Colonic mucosa (tissue), 4 donors: ENCODE results near the gene VEPH1. TPM values are rescaled to one million over a fixed set of nuclear protein-coding genes. Genes with fewer than 3 reads are reported as not detected.

ENCODE experiments used
- DNase-seq: peaks from one replicate; pipeline ENCODE4 v3.0.0-alpha.2; 2020
- H3K27ac ChIP-seq: fragments of 200-600 bp; one replicate; pipeline ENCODE4 v1.8.0; 2021
- H3K27me3 ChIP-seq: fragments of 200-600 bp; one replicate; pipeline ENCODE4 v1.8.0; 2021
- H3K36me3 ChIP-seq: fragments of 200-600 bp; one replicate; pipeline ENCODE4 v1.8.0; 2021
- H3K4me1 ChIP-seq: fragments of 200-600 bp; one replicate; pipeline ENCODE4 v1.8.0; 2021; ENCODE audit warnings: mild to moderate bottlenecking
- H3K4me3 ChIP-seq: fragments of 200-600 bp; one replicate; pipeline ENCODE4 v1.8.0; 2021
- H3K9ac ChIP-seq, 2 donors: one replicate each; pipeline ENCODE4 v1.7.0; 2013; ENCODE audit warnings: control low read depth in 2 of 2, low read depth in 2 of 2, low read length in 2 of 2
- H3K9me3 ChIP-seq: fragments of 200-600 bp; one replicate; pipeline ENCODE4 v1.8.0; 2021
- CTCF ChIP-seq: fragments of 200-600 bp; IDR thresholded peaks from one replicate; pipeline ENCODE4 v1.8.0; 2022; ENCODE audit warnings: antibody characterized with exemption, mild to moderate bottlenecking
- intact Hi-C: fragments of 100-400 bp; cut with DNase I; formaldehyde crosslinking; loops from one replicate; pipeline ENCODE4 v1.14.1; 2022
- total RNA-seq, 2 donors: library from RNA; stranded (reverse); fragmentation: NEBNext Ultra II Directional in 1 of 2; extraction: Animal tissue kit (Norgen Biotek cat#: 25700) in 1 of 2; gene quantifications; one replicate each; pipeline ENCODE4 v1.2.1, GENCODE V29; 2021
- donor health status: healthy.
- donor health status: DM: no; HTN: no; CAD: no.
- donor health status: DM: no; HTN: no; CAD: no.

VEPH1 gene
- total RNA-seq, 2 donors from 2014 or later = 1.3 to 2.7 TPM

DNA sequence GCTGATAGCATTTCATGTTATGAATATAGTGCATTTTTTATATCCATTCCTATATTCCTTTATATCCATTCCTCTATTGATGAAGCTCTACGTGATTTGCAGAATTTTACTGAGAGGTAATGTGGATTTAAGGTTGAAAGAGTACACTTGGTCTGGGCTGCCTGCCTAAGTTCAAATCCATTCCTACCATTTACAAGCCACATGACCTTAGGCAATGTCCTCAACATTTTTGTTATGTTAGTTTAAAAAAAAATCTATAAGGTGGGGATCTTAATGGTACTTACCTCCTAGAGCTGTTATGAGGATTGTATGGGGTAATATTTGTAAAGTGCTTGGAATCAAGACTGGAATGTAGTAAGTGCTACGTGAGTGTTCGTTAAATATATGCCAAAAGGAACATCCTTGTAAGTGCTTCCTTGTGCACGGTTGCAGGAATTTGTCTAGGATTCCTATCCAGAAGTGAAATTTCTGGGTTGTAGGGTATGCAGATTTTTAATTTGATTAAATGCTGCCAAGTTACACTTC is 11.2 kb upstream of the VEPH1 start:
- Histone ChIP-seq H3K9me3 (no peaks in the 10 kb centered on the region), H3K4me3 (no peak overlapping the region), H3K36me3 (no peaks in the 10 kb centered on the region), H3K4me1 (no peaks in the 10 kb centered on the region), H3K27me3 (no peaks in the 10 kb centered on the region), H3K27ac (no peak overlapping the region), H3K9ac (no peak overlapping the region)
- TF ChIP-seq CTCF = no peak
- no peak for DNase-seq
- intact Hi-C loops = no loop called here

- H3K4me3 ChIP-seq = no peak overlapping the region
- H3K27me3 ChIP-seq = no peaks in the 10 kb centered on the region
- H3K36me3 ChIP-seq = no peaks in the 10 kb centered on the region
- H3K9me3 ChIP-seq = no peaks in the 10 kb centered on the region
- intact Hi-C loops = no loop called here
- DNase-seq = no peak
- H3K4me1 ChIP-seq = no peaks in the 10 kb centered on the region
- H3K27ac ChIP-seq = no peak overlapping the region
- no peak for TF ChIP-seq CTCF
- no peak overlapping the region for H3K9ac ChIP-seq
Measured at GRCh38 chr3:157513585-157513984, 10.4 kb upstream of the VEPH1 start.

DNA sequence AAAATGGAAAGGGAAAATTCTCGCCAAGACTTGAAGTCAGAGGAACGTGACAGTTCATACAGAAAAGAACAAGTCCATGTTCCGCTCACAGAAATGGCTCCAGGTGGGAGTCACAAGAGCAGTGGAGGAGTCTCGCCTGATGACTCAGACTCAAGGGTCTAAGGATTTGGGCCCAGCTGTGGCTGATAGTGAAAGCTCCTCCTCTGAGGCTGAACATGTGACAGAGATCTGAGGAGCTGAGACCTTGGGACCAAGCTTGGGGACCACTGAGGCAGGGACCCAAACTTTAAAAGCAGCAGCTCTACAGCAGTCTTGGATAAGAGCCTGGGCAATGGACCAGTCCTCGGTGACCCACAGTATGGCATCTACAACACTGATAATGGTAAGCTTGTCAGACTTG is 9.3 kb upstream of the VEPH1 start:
- H3K9me3 ChIP-seq = no peaks in the 10 kb centered on the region
- H3K9ac ChIP-seq = no peak overlapping the region
- H3K36me3 ChIP-seq = no peaks in the 10 kb centered on the region
- H3K4me3 ChIP-seq = no peak overlapping the region
- TF ChIP-seq CTCF = no peak
- H3K27me3 ChIP-seq = no peaks in the 10 kb centered on the region
- intact Hi-C loops = no loop called here
- no peaks in the 10 kb centered on the region for H3K4me1 ChIP-seq
- no peak for DNase-seq
- H3K27ac ChIP-seq = no peak overlapping the region

GRCh38 chr3:157508461-157508860 is 5.2 kb upstream of the VEPH1 start:
- no peaks in the 10 kb centered on the region for H3K9me3 ChIP-seq
- H3K9ac ChIP-seq = no peak overlapping the region
- H3K27ac ChIP-seq = no peak overlapping the region
- DNase-seq = no peak
- no peaks in the 10 kb centered on the region for H3K4me1 ChIP-seq
- intact Hi-C loops = no loop called here
- H3K4me3 ChIP-seq = no peak overlapping the region
- no peaks in the 10 kb centered on the region for H3K27me3 ChIP-seq
- TF ChIP-seq CTCF = no peak
- H3K36me3 ChIP-seq = no peaks in the 10 kb centered on the region

GRCh38 chr3:157501863-157502262 is 1.4 kb downstream of the VEPH1 start:
- intact Hi-C loops = no loop called here
- H3K4me3 ChIP-seq = no peak overlapping the region
- H3K4me1 ChIP-seq = no peaks in the 10 kb centered on the region
- no peak overlapping the region for H3K9ac ChIP-seq
- no peaks in the 10 kb centered on the region for H3K27me3 ChIP-seq
- no peaks in the 10 kb centered on the region for H3K36me3 ChIP-seq
- H3K27ac ChIP-seq = no peak overlapping the region
- H3K9me3 ChIP-seq = no peaks in the 10 kb centered on the region
- TF ChIP-seq CTCF = no peak
- no peak for DNase-seq
